ENCODE results near the gene EXOSC1. TPM values are rescaled to one million over a fixed set of nuclear protein-coding genes. Genes with fewer than 3 reads are reported as not detected.

EXOSC1 gene
- polyA plus RNA-seq, 3 donors = 34.7 to 60.6 (median 55.8) TPM

- H3K4me2 ChIP-seq (replicated peaks; ENCODE audit: extremely low read depth, low read length, poor library complexity, severe bottlenecking) = no peak overlapping the region
- DNase-seq = peak in 2 of 3 donors; percentile 16 to 65
- H3K4me1 ChIP-seq (ENCODE audit: control insufficient read depth in 1 of 2, insufficient read depth in 2 of 2, low read length in 2 of 2) = peaks cover 19 to 27% of the 10 kb centered on the region in 2 donors
- H3K27me3 ChIP-seq (ENCODE audit: control insufficient read depth in 2 of 2, insufficient read depth in 2 of 2, low read length in 2 of 2) = no peaks in the 10 kb centered on the region
- peaks cover 21% of the 10 kb centered on the region for H3K4me1 Mint-ChIP-seq
- no peaks in the 10 kb centered on the region for H3K9me3 Mint-ChIP-seq
- no peaks in the 10 kb centered on the region for H3K9me3 ChIP-seq (replicated peaks in 1 of 2; ENCODE audit: control insufficient read depth in 1 of 2, insufficient read depth in 1 of 2, low read length in 2 of 2)
- 87% methylated on average over 5 of the region's 5 CpGs for WGBS (ENCODE audit: insufficient coverage)
- H3K9ac ChIP-seq (ENCODE audit: insufficient read depth, low read length, poor library complexity, severe bottlenecking) = no peak overlapping the region
- peaks cover 0 to 2% (median 0%) of the 10 kb centered on the region in 3 donors for H3K27me3 Mint-ChIP-seq (ENCODE audit: low read depth in 3 of 3)
- H3K79me2 ChIP-seq (ENCODE audit: insufficient read depth, low read length) = no peaks in the 10 kb centered on the region
- H3K36me3 ChIP-seq (replicated peaks in 1 of 2; ENCODE audit: control insufficient read depth in 1 of 2, insufficient read depth in 2 of 2, low read length in 2 of 2) = peaks cover 81 to 96% of the 10 kb centered on the region in 2 donors
- H3K4me3 ChIP-seq (replicated peaks in 1 of 3; ENCODE audit: low read depth in 2 of 3, low read length in 3 of 3) = no peak overlapping the region
- peaks cover 10% of the 10 kb centered on the region for H4K20me1 ChIP-seq (ENCODE audit: insufficient read depth, low read length)
- peak overlapping the region in 5 of 7 donors; percentile 28 to 75 (median 61) for H3K27ac Mint-ChIP-seq
- intact Hi-C loops (cut with micrococcal nuclease) = loop anchor here in 1 of 2 donors (5.0 kb wide), 1 partner anchor 46 kb away; no protein-coding TSS in a partner anchor
- no peak overlapping the region for H2AFZ ChIP-seq (ENCODE audit: insufficient read depth, low read depth, low read length, poor library complexity, severe bottlenecking)
- no peak overlapping the region for H3K4me3 Mint-ChIP-seq
- TF ChIP-seq CTCF (IDR thresholded peaks at IDR 0.05) = no peak
- peak overlapping the region in 1 of 2 donors; percentile 40 for H3K27ac ChIP-seq (ENCODE audit: low read depth in 1 of 2, low read length in 2 of 2)
- peaks cover 70 to 88% of the 10 kb centered on the region in 2 donors for H3K36me3 Mint-ChIP-seq
These were observed 57.7 kb downstream of the EXOSC1 start for GRCh38 chr10:97388152-97388551.

Small RNAs within 50 kb of the gene (small RNA-seq; reads per million reads assigned to genes)
- gene RF00019 (ENCODE audit: insufficient read length, low read depth) = not detected

Other genes starting within 250 kb of the EXOSC1 start
- gene ARHGAP19, start 153.4 kb downstream of the EXOSC1 start, polyA plus RNA-seq = 10 to 100 TPM in 2 of 3 donors, 1 to 10 TPM in 1; 8.3 to 10.6 (median 10.2) TPM
- 10 to 100 TPM; 17.0 to 34.4 (median 31.2) TPM for gene FRAT1, start 126.7 kb downstream of the EXOSC1 start, polyA plus RNA-seq
- 10 to 100 TPM; 29.4 to 62.4 (median 37.9) TPM for gene FRAT2, start 111.3 kb downstream of the EXOSC1 start, polyA plus RNA-seq
- 10 to 100 TPM; 31.0 to 98.7 (median 44.3) TPM for gene RRP12, start 44.7 kb downstream of the EXOSC1 start, polyA plus RNA-seq
- 100 to 1,000 TPM; 276 to 749 (median 498) TPM for gene PGAM1, start 19.8 kb downstream of the EXOSC1 start, polyA plus RNA-seq
- gene ZDHHC16, start 169 bp upstream of the EXOSC1 start, polyA plus RNA-seq = 10 to 100 TPM; 16.3 to 26.4 (median 24.1) TPM
- 10 to 100 TPM; 23.2 to 74.5 (median 29.2) TPM for gene MMS19, start 52.4 kb upstream of the EXOSC1 start, polyA plus RNA-seq
- gene UBTD1, start 52.9 kb upstream of the EXOSC1 start, polyA plus RNA-seq = 10 to 100 TPM; 17.2 to 20.0 (median 19.0) TPM
- not detected for gene ANKRD2, start 126.8 kb upstream of the EXOSC1 start, polyA plus RNA-seq
- not detected for gene HOGA1, start 138.4 kb upstream of the EXOSC1 start, polyA plus RNA-seq
- not detected for gene C10orf62, start 143.7 kb upstream of the EXOSC1 start, polyA plus RNA-seq
- gene MORN4, start 187.5 kb upstream of the EXOSC1 start, polyA plus RNA-seq = not detected
- gene PI4K2A, start 194.7 kb upstream of the EXOSC1 start, polyA plus RNA-seq = 10 to 100 TPM in 1 of 3 donors, 1 to 10 TPM in 2; 5.8 to 16.4 (median 6.7) TPM
- 10 to 100 TPM in 1 of 3 donors, 1 to 10 TPM in 2; 2.0 to 11.2 (median 2.9) TPM for gene AVPI1, start 241.2 kb upstream of the EXOSC1 start, polyA plus RNA-seq

Measured in CD14-positive monocyte (primary cell).